GM10248 (cell line): ENCODE measurements around the gene PROSER2.

Source experiments
- CTCF ChIA-PET: fragments of 300-600 bp; sonication (Branson Sonifier 250); formaldehyde crosslinking; extraction: SDS; loops from one replicate; lab custom pipeline; 2021; ENCODE audit warnings: antibody characterized with exemption; lab: Yijun Ruan, JAX
- POLR2A ChIA-PET: fragments of 350-650 bp; sonication (Branson Sonifier 250); formaldehyde crosslinking; extraction: SDS; loops from one replicate; lab custom pipeline; 2020; ENCODE audit warnings: antibody characterized with exemption; lab: Yijun Ruan, JAX
- DNase-seq: peaks from one replicate; pipeline ENCODE4 v3.0.0; 2012; ENCODE audit errors: extremely low spot score
- TF ChIP-seq, protein P1 (sequence below): IDR thresholded peaks from 2 replicates; pipeline ENCODE4 v1.5.1; 2012; ENCODE audit warnings: mild to moderate bottlenecking, low read depth; ENCODE audit errors: extremely low read depth, missing control alignments, control extremely low read depth

Gene PROSER2

GRCh38 chr10:11919271-11919670, 96.1 kb downstream of the PROSER2 start:
- TF ChIP-seq, protein P1, sequence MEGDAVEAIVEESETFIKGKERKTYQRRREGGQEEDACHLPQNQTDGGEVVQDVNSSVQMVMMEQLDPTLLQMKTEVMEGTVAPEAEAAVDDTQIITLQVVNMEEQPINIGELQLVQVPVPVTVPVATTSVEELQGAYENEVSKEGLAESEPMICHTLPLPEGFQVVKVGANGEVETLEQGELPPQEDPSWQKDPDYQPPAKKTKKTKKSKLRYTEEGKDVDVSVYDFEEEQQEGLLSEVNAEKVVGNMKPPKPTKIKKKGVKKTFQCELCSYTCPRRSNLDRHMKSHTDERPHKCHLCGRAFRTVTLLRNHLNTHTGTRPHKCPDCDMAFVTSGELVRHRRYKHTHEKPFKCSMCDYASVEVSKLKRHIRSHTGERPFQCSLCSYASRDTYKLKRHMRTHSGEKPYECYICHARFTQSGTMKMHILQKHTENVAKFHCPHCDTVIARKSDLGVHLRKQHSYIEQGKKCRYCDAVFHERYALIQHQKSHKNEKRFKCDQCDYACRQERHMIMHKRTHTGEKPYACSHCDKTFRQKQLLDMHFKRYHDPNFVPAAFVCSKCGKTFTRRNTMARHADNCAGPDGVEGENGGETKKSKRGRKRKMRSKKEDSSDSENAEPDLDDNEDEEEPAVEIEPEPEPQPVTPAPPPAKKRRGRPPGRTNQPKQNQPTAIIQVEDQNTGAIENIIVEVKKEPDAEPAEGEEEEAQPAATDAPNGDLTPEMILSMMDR, result no peak
- ChIA-PET POLR2A (no interaction called here), CTCF (no interaction called here)
- no peak for DNase-seq
